Stimulated activated CD8-positive, alpha-beta memory T cell treated with anti-CD3 and anti-CD28 coated beads, Interleukin-4, amount 100 ng/mL, for 1 hour (primary cell): Measurements from ENCODE around the gene LMLN.
"Not testable (repeated sequence)": the region's sequence is repeated elsewhere in the genome, so short reads cannot be mapped to it uniquely, and the experiment has no call there.

ENCODE experiments used
- DNase-seq, 2 donors: peaks; one replicate each; pipeline ENCODE4 v3.0.0-alpha.2; 2020; ENCODE audit warnings: low read depth in 2 of 2, low spot score in 1 of 2

Gene LMLN

DNA sequence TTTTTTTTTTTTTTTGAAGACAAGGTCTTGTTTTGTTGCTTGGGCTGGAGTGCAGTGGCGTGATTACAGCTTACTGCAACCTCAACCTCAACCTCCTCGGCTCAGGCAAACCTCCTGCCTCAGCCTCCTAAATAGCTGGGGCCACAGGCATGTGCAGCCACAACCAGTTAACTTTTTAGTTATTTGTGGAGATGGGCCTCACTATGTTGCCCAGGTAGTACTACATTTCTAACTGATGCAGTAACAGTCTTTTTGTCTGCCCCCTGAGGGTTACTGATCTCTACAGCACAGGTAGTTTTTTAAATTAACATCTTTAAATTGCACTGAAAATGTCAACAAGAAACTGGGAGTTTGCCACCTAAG, 3.4 kb upstream of the LMLN start:
- no peak for DNase-seq

DNA sequence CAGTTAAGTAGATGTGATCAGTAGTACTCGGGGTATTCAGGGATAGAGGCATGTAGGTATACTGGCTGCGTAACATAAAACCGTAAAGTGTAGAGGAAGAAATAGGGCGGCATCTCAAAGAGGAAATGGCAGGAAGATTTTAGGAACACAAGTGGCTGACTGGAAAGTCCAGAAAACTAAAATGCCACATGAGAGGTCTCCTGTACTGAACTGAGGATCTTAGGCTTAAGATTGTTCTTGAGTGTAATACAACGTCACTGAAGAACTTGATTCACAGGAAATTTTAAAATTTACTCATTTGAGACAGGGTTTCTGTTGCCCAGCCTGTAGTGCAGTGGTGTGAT, 2.3 kb upstream of the LMLN start:
- DNase-seq, result no peak

DNA sequence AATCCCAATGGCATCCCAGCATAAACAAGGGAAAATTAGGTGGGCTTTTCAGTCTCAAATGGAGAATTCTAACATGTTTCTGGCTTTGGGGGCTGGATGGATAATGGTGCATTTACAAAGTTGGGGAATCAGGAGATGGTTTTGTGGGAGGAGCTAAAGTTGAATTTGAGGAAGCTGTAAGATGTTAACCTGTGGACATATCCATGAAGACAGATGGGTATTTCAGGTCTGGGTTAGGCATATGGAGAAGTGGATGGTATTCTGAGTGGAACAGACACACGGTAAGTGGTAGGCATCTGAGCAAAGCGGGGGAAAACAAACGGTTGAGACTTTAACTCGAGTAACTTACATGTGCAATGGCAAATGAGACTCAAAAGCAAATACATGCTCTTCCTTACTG, 1.7 kb upstream of the LMLN start:
- DNase-seq, result no peak

DNA sequence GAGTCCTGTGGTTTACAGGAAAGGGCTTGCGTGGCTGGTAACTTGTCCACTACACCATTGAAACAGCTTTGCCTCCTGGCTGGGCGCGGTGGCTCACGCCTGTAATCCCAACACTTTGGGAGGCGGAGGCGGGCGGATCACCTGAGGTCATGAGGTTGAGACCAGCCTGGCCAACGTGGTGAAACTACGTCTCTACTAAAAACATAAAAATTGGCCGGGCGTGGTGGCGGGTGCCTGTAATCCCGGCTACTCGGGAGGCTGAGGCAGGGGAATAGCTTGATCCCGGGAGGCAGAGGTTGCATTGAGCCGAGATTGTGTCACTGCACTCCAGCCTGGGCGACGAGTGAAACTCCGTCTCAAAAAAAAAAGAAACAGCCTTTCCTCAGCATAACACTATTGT, 1.2 kb upstream of the LMLN start:
- not testable (repeated sequence) for DNase-seq

DNA sequence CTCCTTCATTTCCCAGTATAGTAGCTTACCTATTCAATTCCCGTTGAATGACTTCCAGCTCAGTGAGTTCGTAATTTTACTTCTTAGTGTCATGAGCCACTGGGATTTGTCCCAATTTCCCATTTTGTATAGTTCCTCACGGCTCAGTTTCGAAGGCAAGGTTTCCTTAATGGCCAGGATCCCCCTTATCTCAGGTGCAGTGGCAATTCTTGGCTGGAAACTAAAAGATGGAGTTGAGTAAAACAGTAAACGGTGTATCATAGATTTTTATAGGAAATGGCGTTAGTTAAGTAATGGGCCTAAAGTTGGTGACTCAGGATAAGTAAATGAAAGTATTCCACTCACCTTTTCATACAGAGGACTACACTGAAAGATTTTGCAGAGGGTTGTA, 522 bp upstream of the LMLN start:
- DNase-seq, result no peak

DNA sequence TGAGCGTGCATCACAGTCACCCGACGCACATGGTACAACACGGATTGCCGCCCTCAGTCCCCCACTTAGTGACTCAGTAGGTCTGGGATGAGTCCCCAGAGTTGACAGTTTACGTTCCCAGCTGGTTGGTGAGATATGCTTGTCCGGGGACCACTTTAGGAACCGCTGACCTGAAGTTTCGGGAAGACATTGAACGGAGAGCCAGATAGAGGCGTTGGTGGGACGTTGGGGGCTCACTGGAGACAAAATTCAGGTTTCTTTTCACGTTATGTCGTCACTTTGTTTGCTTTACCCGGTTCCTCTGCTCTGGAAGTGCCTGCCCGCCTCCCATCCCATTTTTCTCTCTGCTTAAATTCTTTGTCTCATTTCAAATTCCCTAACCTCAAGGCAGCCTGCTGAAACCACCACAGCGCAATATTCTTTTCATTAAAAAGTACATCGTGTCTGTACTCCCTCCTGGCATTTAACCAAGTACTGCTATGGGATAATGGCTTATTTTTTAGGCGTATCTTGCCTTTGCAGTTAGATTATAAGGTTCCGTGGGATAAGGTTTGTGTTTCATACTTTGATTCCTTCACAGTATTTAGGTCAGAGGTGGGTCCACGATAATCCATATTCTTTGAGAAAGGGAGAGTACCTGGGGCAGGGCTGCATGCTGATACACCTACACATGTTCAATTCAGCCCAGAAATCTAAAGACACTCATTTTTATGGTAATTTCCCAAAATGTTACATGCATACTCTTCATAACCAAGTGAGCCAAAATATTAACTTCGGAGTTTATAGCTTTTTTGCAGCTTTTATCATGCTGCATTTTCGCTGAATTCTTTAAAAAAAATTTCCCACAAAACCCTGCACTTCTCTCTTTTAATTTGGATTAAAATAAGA, 921 bp downstream of the LMLN start:
- no peak for DNase-seq

DNA sequence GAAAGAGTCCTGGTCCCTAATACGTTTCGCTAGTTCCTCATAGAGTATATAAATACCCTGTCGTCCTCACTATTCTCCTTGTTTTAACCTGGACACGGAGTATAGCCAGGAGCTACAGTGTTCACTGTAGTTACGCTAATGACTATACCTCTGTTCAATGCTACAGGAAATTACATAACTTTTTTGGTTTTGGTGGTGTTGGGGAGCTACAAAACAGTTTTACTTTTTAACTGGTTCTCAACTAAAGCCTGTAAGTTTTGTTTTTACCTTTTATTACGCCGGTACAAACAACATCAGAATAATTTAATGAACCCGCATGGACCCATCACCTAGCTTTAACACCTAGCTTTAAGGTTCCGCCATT, 1.5 kb downstream of the LMLN start:
- no peak for DNase-seq

DNA sequence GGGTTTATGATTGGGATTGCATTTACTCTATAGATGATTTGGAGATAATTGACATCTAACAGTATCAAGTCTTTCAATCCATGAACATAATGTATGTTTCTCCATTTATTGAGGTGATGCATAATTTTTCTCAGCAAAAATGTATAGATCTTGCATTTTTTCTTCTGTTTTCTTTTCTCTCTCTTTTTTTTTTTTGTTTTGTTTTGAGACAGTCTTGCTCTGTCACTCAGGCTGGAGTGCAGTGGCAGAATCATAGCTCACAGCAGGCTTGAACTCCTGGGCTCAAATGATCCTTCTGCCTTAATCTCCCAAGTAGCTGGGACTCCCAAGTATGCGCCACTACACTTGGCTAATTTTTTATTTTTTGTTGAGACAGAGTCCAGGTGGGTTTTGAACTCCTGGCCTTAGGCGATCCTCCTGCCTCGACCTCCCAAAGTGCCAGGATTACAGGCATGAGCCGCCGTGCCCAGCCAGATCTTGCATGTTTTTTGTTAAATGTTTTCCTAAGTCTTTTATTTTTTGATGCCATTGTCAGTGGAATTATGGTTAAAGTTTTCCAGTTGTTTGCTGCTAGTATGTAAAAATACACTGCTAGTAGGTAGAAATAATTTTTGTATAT, 3.1 kb downstream of the LMLN start:
- no peak for DNase-seq

DNA sequence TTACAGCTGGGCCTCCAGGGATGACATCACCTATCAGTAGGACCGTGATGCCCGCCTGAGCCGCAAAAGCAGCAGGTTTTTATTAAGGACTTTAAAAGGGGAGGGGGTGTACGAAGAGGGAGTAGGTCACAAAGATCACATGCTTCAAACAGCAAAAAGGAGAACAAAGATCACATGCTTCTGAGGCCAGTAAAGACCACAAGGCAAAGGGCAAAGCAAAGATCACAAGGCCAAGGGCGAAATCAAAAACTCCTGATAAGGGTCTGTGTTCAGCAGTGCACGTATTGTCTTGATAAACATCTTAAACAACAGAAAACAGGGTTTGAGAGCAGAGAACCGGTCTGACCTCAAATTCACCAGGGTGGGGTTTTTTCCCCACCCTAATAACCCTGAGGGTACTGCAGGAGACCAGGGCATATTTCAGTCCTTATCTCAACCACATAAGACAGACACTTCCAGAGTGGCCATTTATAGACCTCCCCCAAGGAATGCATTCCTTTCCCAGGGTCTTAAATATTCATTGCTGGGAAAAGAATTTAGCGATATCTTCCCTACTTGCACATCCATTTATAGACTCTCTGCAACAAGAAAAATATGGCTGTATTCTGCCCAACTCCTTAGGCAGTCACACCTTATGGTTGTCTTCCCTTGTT, 7.4 kb downstream of the LMLN start:
- not testable (repeated sequence) for DNase-seq

DNA sequence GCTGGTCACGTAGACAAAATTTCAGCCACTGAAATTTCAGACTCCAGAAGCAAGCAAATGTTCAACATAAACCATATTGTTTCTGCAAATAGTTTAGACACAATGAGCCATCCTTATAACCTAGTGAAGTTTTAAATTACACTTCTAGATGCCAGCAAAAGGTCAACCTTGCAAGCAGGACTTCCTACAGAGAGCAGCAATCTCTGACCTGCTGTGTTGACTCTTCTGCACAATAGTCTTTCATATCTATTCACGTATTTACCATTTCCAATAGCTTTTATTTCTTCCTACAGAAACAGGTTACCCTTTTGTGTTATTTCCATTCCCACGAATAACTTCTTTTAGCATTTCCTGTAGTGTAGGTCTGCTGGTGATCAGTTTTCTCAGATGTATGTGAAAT, 10.6 kb downstream of the LMLN start:
- no peak for DNase-seq

DNA sequence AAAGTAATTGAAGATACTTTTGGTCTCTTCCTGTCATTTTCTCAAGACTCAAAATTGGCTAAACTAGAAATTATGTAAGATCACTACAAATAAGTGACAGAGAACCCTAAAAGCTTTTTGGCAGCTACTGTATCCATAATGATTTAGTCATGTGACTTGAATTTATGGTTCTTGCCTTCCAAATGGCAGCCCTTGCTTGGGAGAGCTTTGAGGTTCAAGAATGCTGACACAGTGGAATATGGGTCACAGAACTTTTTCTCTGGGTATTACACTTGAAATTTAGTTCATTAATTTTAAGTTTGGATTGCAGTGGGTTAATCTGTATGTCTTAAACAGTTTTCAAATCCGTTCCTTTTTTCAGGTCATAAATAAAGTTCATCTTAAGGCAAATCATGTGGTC, 14.0 kb downstream of the LMLN start:
- DNase-seq, result no peak

DNA sequence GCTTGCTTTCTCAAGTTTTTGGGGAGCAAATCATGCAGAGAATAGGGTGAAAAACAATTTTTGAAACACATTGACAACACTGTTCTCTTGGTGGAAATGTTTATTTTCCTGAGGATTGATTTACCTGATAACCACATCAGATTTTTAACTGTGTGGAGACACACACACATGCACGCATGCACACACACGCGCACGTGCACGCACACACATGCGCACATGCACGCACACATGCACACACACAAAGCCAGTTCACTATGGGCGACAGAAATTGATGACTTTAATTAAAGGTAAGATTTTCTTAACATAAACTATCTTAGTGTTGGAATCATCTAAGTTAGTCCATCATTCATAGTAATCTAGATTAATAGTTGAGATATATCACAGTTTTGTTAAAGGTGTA, 15.3 kb downstream of the LMLN start:
- DNase-seq, result no peak

DNA sequence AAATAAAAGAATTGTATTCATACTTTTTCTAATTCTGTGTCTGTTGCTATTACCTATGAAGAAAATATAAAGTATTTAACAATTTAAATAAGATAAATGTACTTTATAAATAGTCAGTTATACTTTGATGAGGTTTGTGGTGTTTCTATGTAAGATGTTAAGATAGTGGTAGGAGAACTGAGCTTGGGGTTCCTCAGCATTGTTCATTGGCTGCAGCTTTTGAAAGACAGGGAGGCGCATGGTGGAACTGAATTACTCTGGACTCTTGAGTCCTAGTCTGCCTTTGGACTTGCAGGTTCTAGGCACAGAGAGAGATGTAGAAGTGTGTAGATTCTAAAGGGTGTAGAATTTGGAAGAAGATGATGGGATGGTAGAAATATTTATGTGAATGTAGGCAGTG, 23.1 kb downstream of the LMLN start:
- DNase-seq, result no peak

DNA sequence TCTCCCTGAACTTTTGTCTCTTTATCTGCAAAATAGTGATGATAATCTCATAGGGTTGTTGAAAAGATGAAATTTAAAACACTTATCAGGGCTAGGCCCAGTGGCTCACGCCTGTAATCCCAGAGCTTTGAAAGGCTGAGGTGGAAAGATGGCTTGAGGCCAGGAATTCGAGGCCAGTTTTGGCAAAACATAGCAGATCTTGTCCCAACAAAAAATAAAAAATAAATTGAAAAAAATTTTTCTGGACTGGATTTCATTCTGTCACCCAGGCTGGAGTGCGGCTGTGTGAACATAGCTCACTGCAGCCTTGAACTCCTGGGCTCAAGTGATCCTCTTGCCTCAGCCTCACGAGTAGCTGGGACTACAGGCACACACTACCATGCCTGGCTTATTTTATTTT, 29.6 kb downstream of the LMLN start:
- DNase-seq, result no peak

DNA sequence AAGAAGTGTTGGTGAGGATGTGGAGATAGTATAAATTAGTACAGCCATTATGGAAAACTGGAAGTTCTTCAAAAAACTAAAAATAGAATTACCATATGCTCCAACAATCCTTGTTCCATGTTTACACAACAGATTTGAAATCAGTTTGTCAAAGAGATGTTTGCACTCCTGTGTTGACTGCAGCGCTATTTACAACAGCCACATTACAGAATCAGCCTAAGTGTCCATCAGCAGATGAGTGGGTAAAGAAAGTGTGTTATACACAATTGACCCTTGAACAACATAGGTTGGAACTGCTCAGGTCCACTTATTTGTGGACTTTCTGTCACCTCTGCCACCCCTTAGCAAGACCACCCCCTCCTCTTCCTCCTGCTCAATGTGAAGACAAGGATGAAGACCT, 34.7 kb downstream of the LMLN start:
- no peak for DNase-seq

DNA sequence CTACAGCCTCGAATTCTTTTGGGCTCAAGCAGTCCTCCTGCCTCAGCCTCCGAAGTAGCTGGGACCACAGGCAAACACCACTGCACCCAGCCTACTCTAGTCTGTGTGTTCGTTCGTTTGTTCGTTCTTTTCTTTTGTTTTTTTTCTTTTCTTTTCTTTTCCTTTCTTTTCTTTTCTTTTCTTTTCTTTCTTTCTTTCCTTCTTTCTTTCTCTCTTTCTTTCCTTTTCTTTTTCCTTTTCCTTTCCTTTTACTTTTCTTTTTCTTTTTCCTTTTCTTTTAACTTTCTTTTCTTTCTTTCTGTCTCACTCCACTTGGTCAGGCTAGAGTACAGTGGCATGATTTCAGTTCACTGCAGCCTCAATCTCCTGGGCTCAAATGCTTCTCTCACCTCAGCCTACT, 36.8 kb downstream of the LMLN start:
- no peak for DNase-seq

DNA sequence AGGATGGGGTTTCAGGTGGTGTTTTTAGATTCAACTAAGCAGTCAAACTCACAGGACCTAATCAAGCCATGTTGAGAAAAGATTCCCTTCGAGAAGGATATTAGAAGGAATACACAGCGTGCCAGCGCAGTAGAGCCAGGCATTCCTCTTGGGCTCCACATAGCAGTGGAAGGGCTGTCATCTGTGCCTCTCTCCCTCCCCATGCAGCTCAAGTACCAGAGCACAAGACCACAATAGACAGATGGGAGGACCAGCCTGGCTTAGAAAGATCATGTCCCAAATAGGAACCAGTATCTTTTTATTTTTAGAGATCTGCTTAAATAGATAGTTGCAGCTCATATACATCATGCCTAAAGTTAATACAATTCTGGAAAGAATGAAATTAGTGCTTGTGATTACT, 37.9 kb downstream of the LMLN start:
- DNase-seq, result no peak

DNA sequence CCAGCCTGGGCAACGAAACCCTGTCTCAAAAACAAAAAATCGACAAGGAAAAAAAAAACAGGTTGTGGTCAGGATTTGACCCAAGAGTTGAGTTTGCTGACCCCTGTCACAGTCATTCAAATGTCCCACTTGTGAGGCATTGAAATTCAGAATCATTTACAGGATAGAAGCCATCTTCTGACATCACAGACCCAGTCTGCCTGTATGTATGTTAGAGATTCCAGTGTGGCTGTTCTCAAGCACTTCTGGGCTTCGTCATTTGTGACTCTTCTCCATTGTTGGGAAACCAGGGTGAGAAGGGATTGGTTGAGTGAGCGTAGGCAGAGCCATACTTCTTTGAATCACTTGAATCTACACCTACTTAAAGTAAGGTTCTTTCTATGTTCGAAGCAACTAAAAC, 57.1 kb downstream of the LMLN start:
- no peak for DNase-seq

DNA sequence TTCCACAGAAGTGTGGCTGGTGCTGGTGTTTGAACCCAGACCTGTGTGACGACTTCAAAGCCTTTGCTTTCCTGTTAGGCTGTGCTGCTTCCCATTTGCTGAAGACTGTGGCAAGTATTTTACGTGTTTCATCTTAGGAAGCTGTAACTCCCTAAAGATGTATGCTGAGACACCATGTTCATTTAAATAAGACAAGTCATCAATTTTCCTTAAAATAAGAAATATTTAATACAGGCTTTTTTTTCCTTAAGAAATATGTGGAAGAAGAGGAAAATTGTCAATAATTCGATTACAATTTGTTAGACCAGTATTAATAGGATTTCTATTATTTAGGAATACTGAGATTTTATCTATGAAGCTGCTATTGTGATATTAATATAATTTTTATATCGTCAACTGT, 58.4 kb downstream of the LMLN start:
- no peak for DNase-seq

DNA sequence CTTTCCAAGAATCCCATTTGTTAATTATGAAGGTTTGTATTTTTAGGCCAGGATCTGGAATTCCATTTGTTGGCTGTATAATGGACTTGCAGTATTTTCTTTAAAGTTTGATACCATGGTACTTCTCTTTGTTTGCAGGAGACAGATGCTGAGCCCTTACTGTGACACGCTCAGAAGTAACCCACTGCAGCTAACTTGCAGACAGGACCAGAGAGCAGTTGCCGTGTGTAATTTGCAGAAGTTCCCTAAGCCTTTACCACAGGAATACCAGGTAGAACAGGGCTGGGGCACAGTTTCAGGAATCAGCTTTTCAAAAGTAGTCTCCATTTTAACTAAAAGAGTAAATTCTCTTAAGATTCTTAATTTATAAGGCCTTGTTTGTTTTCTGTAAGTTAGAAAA, 59.1 kb downstream of the LMLN start:
- no peak for DNase-seq

DNA sequence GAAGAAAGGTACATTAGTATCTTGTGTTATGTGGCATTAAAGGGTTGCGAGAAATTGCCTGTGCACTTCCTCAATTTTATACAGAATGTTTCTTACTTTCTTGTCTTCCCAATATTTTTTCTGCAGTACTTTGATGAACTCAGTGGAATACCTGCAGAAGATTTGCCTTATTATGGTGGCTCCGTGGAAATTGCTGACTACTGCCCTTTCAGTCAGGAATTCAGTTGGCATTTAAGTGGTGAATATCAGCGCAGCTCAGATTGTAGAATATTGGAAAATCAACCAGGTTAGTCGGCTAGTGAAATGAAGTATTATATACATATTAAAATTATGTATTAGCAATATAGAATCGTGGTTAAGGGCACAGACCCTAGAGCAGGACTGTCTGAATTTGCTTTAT, 61.3 kb downstream of the LMLN start:
- no peak for DNase-seq

DNA sequence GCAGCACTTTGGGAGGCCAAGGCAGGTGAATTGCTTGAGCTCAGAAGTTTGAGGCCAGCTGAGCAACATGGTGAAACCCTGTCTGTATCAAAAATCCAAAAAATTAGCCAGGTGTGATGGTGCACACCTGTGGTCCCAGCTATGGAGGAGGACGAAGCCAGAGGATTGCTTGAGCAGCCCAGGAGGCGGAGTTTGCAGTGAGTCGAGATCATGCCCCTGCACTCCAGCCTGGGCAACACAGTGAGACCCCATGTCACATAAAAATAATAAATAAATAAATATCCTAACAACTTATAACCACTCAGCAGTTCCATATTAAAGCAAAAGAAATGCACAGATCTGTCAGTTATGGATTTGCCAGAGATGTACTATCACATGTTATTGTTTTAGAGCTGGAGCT, 62.6 kb downstream of the LMLN start:
- no peak for DNase-seq

DNA sequence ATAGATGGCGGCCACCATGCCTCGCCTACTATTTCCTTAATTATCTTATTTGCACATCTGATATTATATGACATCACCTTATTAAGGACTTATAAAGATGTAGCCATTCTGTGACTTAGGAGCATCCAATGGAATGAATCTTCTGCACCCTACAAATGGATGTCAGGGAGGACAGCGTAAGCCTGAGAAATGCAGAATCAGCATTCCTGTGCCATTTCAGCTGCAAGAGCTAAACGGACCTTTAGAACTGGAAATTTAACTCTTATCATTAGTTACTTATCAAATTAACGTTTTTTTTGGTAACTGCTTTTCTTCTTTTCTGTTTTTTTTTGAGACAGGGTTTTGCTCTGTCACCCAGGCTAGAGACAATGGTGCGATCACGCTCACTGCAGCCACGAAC, 65.6 kb downstream of the LMLN start:
- DNase-seq, result no peak
